ENCODE results near the gene PARVG.

DNA sequence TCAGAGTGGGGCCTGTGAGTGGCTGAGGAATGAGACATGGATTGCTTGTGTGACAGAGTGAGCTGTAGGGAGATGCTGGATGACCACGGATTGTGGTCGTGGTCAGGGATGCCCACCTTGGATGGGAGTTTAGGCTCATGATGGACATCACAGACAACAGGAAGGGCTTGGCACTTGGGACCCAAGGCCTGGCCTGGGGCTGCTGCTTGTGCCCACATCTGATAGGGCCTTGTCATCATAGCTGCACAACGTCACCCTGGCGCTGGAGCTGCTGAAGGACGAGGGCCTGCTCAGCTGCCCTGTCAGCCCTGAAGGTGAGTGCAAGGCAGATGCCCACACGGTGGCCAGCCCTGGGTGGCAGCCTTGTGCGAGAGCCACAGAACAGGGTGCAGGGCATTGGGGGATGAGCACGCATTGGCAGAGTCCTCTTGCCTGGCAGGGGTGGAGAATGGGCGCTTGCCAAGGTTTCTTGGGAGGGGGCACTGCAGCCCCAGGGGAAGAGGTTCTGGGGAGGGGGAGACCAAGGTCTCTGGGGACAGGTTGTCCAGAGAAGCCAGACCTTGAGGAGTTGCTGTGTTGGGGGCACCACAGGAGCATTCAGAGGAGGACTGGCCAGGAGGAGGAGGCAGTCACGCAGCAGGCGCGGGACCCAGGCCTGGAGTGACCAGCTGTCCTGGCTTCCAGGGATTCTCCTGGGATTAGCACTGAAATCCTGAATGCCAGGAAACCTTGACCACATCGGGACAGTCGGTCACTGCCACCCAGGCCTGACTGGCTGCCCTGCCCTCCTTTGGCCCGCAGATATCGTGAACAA lies 25.0 kb downstream of the PARVG start:
- no peak for TF ChIP-seq POLR2AphosphoS5 (IDR thresholded peaks at IDR 0.05; ENCODE audit: low read depth, low read length)
- TF ChIP-seq, protein P1, sequence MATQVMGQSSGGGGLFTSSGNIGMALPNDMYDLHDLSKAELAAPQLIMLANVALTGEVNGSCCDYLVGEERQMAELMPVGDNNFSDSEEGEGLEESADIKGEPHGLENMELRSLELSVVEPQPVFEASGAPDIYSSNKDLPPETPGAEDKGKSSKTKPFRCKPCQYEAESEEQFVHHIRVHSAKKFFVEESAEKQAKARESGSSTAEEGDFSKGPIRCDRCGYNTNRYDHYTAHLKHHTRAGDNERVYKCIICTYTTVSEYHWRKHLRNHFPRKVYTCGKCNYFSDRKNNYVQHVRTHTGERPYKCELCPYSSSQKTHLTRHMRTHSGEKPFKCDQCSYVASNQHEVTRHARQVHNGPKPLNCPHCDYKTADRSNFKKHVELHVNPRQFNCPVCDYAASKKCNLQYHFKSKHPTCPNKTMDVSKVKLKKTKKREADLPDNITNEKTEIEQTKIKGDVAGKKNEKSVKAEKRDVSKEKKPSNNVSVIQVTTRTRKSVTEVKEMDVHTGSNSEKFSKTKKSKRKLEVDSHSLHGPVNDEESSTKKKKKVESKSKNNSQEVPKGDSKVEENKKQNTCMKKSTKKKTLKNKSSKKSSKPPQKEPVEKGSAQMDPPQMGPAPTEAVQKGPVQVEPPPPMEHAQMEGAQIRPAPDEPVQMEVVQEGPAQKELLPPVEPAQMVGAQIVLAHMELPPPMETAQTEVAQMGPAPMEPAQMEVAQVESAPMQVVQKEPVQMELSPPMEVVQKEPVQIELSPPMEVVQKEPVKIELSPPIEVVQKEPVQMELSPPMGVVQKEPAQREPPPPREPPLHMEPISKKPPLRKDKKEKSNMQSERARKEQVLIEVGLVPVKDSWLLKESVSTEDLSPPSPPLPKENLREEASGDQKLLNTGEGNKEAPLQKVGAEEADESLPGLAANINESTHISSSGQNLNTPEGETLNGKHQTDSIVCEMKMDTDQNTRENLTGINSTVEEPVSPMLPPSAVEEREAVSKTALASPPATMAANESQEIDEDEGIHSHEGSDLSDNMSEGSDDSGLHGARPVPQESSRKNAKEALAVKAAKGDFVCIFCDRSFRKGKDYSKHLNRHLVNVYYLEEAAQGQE (IDR thresholded peaks at IDR 0.05; ENCODE audit: insufficient read depth in 1 of 2, low read depth in 2 of 2, low read length in 2 of 2): no peak

All from PFSK-1 (cell line).